Activated CD4-positive, alpha-beta T cell treated with anti-CD3 and anti-CD28 coated beads, Interleukin-2, amount 50 U/mL, for 4 hours (primary cell): ENCODE measurements around the gene TMEM237.
"Not testable (repeated sequence)": the region's sequence is repeated elsewhere in the genome, so short reads cannot be mapped to it uniquely, and the experiment has no call there.

Experiments used
- DNase-seq, 2 experiments: peaks; one replicate each; pipeline ENCODE4 v3.0.0-alpha.2; 2020

Gene TMEM237

GRCh38 chr2:201643216-201643890 lies at the start of gene TMEM237:
Gene TMEM237, minus strand, starts transcription at chr2:201643503. Its CDS starts 103 bp downstream, at chr2:201643400.
- DNase-seq = peak; percentile 43 to 46

DNA sequence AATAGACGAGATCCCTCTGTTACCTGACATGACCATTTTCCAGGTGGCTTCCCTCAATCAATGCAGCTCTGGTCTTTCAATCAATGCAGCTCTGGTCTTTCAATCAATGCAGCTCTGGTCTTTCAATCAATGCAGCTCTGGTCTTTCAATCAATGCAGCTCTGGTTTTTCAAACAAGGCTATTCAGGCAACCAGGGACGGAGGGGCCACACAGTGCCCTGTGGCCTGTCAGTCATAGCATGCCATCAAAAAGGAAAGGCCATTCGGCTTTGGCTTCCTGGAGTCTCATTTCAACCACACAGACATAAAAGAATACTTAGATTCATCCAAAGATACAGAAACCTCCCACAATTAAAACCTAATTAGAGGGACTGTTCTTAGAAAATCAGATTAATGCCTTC lies 41.9 kb upstream of the TMEM237 start:
- no peak for DNase-seq

DNA sequence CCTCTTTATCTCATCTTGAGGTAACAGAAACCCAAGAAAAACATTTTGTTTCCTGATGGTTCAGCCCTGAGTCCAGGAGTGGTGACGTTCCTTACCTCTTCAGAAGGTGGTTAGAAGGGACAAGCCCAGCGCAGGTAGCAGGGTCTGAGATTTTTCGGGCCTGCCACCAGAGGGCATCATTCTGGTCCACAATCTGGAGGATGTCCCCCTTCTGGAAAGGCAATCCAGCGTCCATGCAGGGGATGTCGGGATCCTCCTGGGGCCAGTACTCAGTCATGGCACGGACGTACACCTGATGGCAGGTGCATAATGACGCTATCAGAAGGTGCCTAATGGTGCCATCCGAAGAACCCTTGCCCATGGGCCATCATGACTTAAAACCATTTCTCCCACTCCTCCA lies 37.4 kb upstream of the TMEM237 start:
- no peak for DNase-seq

DNA sequence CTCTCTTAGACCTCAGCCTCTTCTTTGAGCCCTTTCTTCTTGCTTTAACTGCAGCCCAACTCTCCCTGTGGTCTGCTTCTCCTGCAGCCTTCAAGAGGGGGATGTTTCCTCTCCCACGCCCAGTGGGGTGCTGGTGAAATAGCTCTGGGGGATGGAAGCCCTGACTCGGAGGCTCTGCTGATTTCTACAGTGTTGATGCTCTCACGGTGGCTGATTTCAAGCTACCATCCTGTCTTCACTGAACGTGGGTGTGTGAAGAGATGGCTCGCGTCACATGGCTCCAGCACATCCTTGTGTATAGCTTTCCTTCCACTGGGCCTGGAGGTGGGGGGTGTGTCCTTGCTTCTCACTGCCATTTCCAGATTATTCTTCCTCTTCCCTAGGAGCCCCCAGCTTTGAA lies 35.1 kb upstream of the TMEM237 start:
- no peak for DNase-seq

GRCh38 chr2:201675454-201675853 lies 32.2 kb upstream of the TMEM237 start:
- no peak for DNase-seq

DNA sequence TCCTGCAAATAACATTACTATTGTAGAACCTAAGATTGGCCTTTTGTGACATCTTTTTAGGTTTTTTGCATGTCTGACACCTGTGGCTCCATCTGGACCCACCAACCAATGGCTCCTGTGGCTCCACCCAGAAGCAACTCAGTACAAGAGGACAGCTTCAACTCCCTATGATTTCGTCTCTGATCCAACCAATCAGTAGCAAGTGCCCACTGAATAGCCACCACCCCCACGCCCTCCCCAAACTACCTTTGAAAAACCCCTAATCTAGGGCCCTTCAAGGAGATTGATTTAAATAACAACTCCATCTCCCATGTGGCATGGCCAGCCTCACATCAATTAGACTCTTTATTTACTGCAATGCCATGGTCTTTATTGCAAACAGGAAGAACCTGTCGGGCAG lies 31.5 kb upstream of the TMEM237 start:
- no peak for DNase-seq

DNA sequence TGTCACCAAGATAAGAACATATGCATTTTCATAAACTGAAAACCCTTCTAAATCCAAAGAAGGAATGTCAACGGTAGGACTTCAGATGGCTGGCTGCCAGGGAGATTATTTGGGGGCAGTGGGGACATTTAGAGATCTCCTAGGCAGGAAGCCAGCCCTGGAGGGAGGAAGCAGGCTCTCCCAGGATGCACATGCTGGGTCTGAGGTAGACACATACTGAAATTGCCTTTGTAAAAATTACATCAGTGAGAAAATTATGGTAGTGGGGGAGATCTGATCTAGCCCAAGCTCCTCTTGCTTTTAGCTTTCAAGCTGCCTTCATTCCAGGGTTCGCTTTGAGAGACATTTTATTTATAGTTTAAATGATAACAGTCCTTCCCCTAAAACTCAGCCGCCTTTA lies 31.0 kb upstream of the TMEM237 start:
- DNase-seq = no peak

DNA sequence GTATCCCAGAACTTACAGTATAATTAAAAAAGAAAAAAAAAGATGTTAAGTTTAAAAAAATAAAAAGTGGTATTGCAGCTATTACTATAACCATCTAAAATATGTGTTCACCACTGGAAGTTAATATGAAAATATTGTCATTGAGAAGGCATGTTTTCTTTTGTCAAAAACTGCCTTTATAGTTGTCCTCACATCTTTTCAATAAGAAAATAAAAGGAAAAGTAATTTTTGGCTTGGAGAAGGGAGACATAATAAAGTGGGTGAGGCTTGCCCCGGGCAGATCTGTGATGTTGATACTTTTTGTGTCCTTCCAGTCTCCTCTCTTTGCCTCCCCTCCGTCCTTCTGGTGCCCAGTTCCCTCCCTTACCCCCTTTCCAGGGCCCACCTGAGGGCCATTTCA lies 30.2 kb upstream of the TMEM237 start:
- no peak for DNase-seq

DNA sequence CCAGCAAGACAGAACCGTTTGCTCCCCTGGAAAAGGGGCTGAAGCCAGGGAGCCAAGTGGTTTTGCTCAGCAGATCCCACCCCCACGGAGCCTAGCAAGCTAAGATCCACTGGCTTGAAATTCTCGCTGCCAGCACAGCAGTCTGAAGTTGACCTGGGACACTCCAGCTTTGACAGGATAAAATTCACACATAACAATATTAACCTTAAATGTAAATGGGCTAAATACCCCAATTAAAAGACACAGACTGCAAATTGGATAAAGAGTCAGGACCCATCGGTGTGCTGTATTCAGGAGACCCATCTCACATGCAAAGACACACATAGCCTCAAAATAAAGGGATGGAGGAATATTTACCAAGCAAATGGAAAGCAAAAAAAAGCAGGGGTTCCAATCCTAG lies 27.9 kb upstream of the TMEM237 start:
- not testable (repeated sequence) for DNase-seq

DNA sequence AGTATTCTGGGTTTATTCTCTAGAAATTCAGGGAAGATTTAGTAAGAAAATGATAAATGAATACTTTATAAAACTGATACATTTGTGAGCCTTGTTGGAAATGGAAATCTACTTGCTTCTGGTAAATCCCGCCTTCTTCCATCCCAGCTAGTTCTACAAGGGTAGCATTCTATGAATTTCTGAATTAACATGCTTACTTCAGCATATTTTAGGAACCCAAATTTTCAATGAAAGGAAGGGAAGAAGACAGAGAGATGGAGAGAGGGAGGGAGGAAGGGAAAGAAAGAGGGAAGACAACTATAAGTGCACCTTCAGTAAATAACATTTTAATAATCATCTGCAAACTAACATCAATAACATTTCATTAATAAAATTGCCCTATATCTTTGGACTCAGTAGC lies 26.6 kb upstream of the TMEM237 start:
- no peak for DNase-seq

- no peak for DNase-seq
These were observed 25.2 kb upstream of the TMEM237 start for GRCh38 chr2:201668402-201668910.

DNA sequence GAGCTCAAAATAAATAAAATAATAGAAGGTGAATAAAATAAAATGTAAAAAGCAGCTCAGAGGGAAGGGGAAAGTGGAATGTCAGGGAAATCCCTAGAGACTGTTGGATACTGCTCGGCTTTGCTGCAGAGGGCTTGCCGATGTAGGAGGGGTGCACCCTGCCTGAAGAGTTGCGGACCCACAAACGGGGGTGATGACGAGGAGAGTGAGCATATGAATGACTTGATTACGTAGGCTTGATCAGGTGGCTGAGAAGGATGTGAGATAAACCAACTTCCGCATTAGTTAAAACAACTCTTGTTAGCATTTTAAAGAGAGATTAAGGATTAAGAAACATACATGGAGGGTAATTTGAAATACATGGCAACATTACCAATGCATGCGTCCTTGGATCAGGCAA lies 21.0 kb upstream of the TMEM237 start:
- no peak for DNase-seq

DNA sequence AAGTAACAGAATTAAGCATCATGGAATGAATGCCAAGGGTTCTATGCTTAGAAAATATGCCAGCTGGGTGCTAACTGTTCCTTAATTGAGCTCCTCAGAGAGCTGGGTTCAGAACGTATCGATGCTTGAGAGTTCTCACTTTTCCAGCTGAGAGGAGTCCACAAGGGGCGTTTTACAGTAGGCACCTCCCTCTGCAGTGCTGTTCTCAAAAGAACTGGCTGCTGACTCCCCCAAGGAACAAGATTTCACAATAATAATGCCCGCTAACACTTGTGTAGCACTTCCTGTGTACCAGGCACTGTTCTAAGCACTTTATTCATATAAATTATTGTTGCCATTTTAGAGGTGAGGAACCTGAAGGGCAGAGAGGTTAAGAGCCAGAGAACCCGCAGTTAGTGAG lies 18.1 kb upstream of the TMEM237 start:
- DNase-seq = no peak

GRCh38 chr2:201660293-201660895 lies 17.1 kb upstream of the TMEM237 start:
- no peak for DNase-seq

GRCh38 chr2:201656740-201657139 lies 13.4 kb upstream of the TMEM237 start:
- no peak for DNase-seq

DNA sequence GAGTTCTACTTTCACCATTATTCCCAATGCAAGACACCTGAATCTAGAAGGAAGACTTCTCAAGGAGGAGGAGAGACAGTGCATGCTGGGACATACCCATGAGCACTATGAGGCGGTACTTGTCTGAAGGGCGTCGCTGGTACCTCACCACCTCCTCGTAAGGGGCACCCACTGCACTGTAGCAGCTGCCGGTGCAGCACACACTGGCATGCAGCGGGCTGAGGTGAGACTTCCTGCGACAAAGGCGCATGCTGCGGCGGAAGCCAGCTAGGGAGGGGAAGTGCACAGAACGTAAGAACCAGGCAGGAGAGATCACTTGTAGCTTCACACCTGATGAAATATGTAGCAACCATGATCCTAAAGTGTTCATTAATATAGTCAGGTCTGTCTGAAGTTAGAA lies 12.8 kb upstream of the TMEM237 start:
- no peak for DNase-seq

DNA sequence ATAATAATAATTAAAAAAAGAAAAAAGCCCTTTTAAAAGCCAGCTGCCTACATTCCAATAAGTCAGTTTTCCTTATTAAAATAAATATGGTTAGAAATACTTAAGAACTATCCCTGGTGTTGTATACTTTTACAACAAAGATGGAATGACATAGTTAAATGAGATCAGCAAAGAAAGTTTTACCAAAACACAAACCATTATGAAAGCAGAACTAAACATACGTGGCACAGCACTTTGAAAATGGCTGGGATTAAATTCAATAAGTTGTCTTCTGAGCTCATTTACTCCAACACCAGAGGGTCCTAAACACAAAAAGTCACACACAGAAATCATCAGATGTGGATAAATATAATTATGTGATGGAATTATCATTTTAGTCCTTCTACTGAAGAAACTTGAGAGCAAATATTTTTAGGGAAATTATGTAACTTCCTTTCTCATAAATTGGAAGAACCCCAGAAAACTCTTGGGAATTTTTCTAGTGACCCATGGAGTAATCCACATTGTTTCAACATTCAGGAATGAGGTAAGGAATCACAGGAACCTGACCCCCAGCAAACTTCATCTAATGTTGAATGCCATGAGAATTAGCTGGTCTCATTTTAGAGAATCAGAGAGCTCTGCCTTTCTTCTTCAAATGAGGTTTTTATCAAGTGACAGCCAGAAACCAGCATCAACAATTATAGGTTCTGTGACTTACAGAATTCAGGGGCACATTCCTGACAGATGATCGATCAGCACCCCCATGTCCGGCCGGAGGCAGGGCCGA lies 11.5 kb upstream of the TMEM237 start:
- no peak for DNase-seq

DNA sequence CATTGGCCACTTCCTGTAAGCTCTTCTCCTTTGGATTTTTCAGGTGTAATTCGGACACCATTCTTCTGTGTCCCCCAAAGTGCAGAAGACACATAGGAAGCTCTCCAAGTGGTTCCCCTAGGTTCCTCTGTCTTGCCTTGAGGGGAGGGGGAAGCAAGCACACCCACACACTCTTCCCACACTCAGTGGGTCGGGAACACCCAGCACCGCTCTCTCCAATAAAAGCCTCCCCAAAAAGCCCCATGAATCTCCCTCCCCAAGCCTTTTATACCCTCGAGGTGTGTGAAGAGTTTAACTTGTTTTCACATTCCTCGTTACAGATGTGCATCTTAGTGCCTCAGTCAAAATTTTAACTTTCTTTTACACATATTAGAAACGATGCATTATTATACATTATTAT lies 9.9 kb upstream of the TMEM237 start:
- DNase-seq = no peak

- no peak for DNase-seq
These were observed 6.1 kb upstream of the TMEM237 start for GRCh38 chr2:201649442-201649841.

GRCh38 chr2:201647431-201647830 lies 4.1 kb upstream of the TMEM237 start:
- DNase-seq = no peak

DNA sequence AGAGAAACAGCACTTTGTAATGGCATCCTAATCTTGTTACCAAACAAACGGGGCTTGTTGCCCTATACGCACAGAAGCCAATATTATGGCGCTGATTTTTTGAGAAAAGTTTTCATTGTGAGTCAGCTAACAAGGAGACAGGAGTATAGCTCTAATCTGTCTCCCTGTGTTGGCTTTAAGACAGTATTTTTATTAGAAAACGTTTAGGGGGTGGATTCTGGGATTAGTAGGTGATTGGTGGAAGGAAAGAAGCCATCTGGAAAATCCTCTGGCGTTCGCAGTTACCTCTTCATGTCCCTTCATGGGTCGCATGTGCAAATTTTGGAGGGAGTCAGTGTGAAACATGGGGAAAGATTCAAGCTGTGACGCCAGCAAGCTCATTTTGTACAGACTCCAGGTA lies 698 bp upstream of the TMEM237 start:
- no peak for DNase-seq

GRCh38 chr2:201642579-201643215 lies 606 bp downstream of the TMEM237 start:
- DNase-seq = peak; percentile 73 to 75

DNA sequence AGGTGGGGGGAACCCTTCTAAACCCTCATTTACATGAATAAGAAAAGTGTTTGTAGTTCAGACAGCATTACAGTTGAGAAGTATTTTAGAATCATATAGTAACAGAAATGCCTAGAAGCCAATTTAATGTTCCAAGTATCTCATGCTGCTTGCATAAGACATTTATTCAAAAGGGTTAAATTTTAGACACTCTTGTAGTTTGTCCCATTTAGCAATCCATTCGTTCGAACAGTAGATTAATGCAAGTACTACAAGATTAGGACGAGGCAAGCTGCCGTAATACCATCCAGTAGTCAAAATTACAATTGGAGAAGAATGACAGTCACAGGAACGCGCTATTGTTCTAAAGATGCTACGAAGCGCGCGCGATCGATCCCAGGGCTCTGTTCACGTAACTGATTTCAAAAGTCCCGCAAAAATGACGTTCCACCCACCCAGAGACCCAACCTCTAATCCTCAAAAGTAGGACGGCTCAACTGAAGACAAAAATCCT lies 1.2 kb downstream of the TMEM237 start:
- no peak for DNase-seq
